ENCODE data around the gene KCNQ2.

Gene KCNQ2

GRCh38 chr20:63356931-63357879 is 115.2 kb downstream of the KCNQ2 start:
- DNase-seq (ENCODE audit: low read depth): no peak

GRCh38 chr20:63356511-63356910 is 115.9 kb downstream of the KCNQ2 start:
- no peak for DNase-seq (ENCODE audit: low read depth)

GRCh38 chr20:63355781-63356295 is 116.6 kb downstream of the KCNQ2 start:
- DNase-seq (ENCODE audit: low read depth): no peak

- no peak for DNase-seq (ENCODE audit: low read depth)
These were observed 117.7 kb downstream of the KCNQ2 start for GRCh38 chr20:63354636-63355350.

- no peak for DNase-seq (ENCODE audit: low read depth)
These were observed 119.6 kb downstream of the KCNQ2 start for GRCh38 chr20:63352811-63353221.

- DNase-seq (ENCODE audit: low read depth): no peak
These were observed 120.5 kb downstream of the KCNQ2 start for GRCh38 chr20:63351811-63352591.

GRCh38 chr20:63351326-63351700 is 121.1 kb downstream of the KCNQ2 start:
- DNase-seq (ENCODE audit: low read depth): no peak

- no peak for DNase-seq (ENCODE audit: low read depth)
These were observed 121.7 kb downstream of the KCNQ2 start for GRCh38 chr20:63350597-63351325.

Measured in stimulated activated CD8-positive, alpha-beta memory T cell treated with anti-CD3 and anti-CD28 coated beads, Interleukin-15, amount 100 ng/mL, for 1 hour (primary cell).